ENCODE data around the gene IFI44.

The IFI44 gene

DNA sequence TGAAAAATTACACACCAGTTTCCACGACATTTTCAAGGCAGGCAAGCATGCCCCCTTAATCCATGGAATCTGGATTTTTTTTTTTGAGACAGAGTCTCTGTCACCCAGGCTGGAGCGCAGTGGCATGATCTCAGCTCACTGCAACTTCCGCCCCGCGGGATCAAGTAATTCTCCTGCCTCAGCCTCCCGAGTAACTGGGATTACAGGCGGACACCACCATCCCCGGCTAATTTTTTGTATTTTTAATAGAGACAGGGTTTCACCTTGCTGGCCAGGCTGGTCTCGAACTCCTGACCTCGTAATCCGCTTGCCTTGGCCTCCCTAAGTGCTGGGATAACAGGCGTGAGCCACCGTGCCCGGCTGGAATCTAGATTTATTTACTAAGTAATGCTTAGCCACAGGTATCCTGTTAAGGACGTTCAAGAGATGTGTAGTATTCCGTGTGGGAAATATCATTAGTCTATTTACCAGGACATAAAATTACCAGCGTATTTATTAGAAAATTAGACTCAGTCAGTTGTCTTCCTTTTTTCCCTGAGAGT lies 2.5 kb downstream of the IFI44 start:
- DNase-seq (ENCODE audit: low spot score): no peak

DNA sequence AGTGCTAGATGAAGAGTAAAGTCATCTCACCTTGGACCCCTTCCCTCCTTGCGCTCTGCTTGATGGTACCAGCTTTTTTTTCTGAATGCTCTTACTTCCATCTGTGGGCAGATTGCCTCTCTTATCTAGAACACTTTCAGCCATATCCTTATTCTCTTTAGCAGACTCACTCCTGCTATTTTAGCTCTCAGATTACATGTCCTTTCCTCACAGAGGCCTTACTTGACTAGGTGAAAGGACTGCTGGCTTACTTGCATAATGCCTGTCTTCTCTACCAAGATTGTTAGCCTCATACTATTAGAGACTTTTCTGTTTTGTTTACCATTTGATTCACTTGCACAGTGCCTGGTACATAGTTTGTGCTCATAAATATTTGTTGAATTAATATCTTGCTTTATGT lies 9.3 kb downstream of the IFI44 start:
- no peak for DNase-seq (ENCODE audit: low spot score)

- DNase-seq (ENCODE audit: low spot score): no peak
Observed at GRCh38 chr1:78663923-78664322, 14.3 kb downstream of the IFI44 start.

- DNase-seq (ENCODE audit: low spot score): no peak
Observed at GRCh38 chr1:78664763-78665162, 15.1 kb downstream of the IFI44 start.

GRCh38 chr1:78665809-78666208 lies 16.2 kb downstream of the IFI44 start:
- DNase-seq (ENCODE audit: low spot score): no peak

DNA sequence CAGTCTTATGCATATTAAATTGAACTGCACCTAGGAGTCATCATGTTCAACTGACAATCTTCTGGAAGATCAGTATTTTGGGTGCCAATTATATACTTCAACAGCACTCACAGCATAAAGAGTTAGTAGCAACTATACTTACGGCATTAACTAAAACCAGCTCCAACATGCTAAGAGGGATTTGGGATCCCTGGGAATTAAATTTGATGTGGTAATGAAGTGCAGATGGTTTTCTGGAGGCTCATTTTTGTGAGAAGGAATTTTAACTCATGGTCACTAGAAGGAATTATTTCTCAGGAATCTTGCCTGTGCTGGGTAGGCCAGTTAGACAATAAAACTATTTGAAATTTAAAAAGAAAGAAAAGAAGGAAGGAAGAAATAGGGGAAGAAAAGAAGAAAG lies 18.3 kb downstream of the IFI44 start:
- no peak for DNase-seq (ENCODE audit: low spot score)

GRCh38 chr1:78668427-78668826 lies 18.8 kb downstream of the IFI44 start:
- DNase-seq (ENCODE audit: low spot score): no peak

DNA sequence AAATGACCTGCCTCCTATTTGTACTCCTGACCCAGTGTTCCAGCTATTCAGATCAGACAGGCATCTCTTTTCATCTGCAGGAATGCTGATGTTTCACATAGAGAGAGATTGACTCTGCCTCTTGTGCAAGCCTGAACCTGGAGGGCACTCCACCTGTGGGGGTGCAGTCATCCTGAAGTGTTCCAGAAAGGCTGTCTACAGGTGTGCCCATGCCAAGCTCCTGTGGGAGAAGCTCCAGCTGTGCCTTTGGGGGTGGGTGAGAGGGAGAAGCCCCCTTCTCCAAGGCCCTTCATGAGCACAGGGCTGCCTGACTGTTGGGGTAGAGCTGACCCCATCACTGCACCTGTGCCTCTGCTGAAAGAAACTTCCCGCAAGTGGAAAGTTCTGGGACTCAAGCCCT lies 22.8 kb downstream of the IFI44 start:
- DNase-seq (ENCODE audit: low spot score): no peak

GRCh38 chr1:78673120-78673519 lies 23.5 kb downstream of the IFI44 start:
- no peak for DNase-seq (ENCODE audit: low spot score)

- peak; percentile 40 for DNase-seq (ENCODE audit: low spot score)
Observed at GRCh38 chr1:78676347-78676982, 26.8 kb downstream of the IFI44 start.

GRCh38 chr1:78676993-78677392 lies 27.4 kb downstream of the IFI44 start:
- DNase-seq (ENCODE audit: low spot score): no peak

DNA sequence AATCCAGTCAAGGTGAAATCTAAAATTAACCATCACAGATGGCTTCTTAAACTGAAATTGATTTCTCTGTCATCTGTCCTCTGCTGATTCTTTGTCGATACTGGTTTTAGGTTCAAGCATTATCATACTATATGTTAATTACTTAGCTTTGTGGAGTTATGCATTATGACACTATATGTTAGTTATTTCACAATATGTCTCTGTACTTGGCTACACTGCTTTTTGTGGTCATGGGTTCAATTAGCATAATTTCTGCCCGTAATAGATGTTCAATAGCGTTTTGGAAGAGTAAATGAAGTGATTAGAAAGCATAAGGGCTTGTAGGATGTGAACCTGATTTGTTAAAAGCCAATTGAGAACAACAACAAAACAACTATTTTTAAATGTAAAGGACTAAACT lies 28.2 kb downstream of the IFI44 start:
- DNase-seq (ENCODE audit: low spot score): no peak

DNA sequence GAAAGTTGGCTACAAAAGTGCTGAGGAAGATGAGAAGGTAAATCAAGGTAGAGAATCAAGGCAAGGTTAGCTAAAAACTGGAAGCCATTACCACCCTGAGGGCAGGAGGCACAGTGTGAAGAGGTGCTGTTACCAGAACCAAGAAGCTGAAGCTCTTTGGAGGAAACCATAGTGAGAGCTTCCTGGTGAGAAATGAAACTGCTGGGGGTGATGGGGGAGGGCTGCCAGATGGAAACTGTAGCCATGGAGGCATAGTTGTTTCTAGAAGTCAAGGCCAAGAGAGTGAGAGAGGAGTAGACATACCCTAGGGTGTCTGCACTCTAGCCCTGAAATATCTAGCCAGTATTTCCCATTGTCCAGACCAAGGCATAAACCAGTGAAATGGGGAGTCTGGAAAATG lies 28.7 kb downstream of the IFI44 start:
- no peak for DNase-seq (ENCODE audit: low spot score)

- DNase-seq (ENCODE audit: low spot score): no peak
Observed at GRCh38 chr1:78681265-78681664, 31.6 kb downstream of the IFI44 start.

- DNase-seq (ENCODE audit: low spot score): no peak
Observed at GRCh38 chr1:78682496-78682895, 32.9 kb downstream of the IFI44 start.

DNA sequence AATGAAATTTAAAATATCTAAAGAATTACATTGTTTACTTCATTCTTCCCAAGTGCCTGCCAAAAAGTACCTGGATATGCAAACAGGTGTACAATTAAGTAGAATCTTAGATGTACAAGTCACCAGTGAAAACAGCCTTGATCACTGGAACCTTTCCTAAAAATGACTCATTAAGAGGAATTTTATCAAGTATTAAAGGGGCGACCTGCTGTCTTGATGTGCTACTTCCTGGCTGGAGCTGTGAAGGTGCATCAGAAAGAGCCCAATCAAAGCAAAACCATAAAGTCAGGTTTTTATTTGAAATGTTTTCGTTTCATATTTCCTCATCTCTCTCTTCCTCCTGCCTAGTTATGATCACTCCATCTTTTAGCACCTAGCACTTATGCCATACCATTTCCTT lies 33.4 kb downstream of the IFI44 start:
- no peak for DNase-seq (ENCODE audit: low spot score)

DNA sequence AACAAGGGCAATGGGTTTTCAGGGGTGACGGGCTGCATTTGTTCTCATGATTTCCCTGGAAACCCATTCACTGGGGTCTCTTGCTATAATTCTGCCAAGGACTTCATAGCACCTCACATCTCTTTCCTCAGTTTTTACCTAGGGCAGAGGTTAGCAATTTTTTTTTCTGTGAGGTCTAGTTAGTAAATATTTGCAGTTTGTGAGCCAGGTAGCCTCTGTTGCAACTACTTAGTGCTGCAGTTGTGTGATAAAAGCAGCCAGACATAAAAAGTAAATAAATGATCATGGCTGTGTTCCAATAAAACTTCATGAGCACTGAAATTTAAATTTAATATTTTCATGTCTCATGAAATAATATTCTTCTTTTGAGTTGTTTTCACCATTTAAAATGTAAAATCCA lies 37.7 kb downstream of the IFI44 start:
- DNase-seq (ENCODE audit: low spot score): no peak

GRCh38 chr1:78687914-78688313 lies 38.3 kb downstream of the IFI44 start:
- no peak for DNase-seq (ENCODE audit: low spot score)

DNA sequence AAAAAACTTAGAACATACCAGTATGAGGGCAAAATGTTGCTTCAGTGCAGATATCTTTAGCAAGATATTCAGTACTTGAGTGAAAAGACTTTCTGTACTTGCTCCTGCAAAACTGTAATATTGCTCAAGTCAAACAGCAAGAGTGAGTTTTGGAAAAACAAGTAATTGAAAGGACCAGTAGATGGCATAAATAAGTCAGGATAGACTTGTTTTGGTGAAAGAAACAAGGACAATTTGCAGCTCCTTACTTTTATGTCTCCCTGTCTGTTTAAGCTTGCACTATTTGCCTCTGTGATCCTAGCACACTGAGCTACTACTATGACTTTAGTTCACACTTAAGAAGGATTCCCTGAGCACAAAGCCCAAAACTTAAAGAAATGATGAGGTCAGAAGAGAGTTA lies 39.1 kb downstream of the IFI44 start:
- peak; percentile 14 for DNase-seq (ENCODE audit: low spot score)

DNA sequence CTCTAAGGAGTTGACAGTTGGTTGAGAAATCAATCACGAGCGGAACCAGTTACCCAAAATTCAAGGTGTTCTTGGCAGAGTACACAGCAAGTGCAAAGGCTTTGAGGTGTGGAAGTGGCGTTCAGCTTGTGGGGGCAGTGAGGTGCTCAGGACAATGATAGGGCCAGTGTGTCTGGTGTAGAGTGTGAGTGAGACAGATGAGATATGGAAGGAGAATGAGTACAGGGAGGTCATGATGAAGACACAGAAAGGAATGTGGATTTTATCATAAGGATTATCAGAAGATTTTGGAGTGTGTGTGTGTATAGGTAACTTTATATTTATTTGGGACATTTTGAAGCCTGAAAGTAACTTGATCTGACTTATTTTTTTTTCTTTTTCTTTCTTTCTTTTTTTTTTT lies 40.9 kb downstream of the IFI44 start:
- no peak for DNase-seq (ENCODE audit: low spot score)

DNA sequence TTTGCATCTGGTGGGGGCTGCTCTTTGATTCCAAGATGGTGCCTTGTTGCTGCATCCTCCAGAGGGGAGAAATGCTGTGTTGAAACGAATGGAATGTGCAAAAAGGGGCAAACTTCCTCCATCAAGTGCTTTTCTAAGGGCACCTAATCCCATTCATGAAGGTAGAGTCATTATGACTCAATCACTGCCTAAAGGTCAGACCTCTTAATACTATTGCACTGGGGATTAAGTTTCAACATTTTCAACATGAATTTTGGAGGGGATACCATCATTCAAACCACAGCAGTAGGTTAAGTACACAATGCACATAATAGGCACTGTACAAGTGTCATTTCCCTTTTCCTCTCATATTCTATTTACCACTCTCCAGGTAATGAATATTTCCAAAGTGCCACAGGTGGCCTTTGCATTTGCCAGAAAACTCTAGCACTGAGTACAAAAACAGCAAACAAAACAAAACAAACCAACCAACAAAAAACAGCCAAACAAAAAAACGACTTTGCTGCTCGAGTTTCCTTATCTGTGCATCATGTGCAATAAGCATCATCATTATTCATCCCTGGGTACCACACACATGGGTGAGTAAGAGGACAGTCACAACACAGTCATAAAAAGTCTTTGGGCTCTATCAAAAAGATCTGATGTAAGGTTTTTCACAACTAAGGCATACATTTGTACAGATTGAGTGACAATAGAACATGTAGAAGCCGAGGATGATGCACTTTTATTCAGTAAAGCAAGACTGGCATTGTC lies 42.5 kb downstream of the IFI44 start:
- no peak for DNase-seq (ENCODE audit: low spot score)

- DNase-seq (ENCODE audit: low spot score): no peak
Observed at GRCh38 chr1:78699813-78700212, 50.2 kb downstream of the IFI44 start.

DNA sequence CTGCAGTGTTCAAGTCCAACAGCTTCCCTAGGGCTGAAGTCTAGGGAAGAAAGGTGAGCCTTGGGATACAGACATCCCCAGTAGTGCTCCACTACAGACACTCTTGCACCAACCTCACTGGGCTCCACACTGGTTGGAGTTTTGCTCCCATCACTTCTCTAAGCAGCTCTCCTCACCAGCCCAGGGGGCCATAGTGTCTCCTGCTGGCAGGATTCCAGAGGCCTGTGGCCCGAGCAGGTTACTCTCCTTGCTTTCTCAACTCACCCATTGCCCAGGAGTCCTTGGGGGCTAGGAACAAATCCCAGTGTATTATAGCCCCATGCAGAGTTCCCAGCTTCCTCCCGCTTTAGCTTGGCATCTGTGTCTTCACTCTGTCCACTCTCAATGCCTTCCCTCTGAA lies 52.8 kb downstream of the IFI44 start:
- no peak for DNase-seq (ENCODE audit: low spot score)

- no peak for DNase-seq (ENCODE audit: low spot score)
Observed at GRCh38 chr1:78703806-78704205, 54.2 kb downstream of the IFI44 start.

Measured in cerebellar cortex (tissue), 1 donor.